ENCODE measurements around the gene GIMAP6.
"Not testable (repeated sequence)": the region's sequence is repeated elsewhere in the genome, so short reads cannot be mapped to it uniquely, and the experiment has no call there.

GIMAP6 gene

DNA sequence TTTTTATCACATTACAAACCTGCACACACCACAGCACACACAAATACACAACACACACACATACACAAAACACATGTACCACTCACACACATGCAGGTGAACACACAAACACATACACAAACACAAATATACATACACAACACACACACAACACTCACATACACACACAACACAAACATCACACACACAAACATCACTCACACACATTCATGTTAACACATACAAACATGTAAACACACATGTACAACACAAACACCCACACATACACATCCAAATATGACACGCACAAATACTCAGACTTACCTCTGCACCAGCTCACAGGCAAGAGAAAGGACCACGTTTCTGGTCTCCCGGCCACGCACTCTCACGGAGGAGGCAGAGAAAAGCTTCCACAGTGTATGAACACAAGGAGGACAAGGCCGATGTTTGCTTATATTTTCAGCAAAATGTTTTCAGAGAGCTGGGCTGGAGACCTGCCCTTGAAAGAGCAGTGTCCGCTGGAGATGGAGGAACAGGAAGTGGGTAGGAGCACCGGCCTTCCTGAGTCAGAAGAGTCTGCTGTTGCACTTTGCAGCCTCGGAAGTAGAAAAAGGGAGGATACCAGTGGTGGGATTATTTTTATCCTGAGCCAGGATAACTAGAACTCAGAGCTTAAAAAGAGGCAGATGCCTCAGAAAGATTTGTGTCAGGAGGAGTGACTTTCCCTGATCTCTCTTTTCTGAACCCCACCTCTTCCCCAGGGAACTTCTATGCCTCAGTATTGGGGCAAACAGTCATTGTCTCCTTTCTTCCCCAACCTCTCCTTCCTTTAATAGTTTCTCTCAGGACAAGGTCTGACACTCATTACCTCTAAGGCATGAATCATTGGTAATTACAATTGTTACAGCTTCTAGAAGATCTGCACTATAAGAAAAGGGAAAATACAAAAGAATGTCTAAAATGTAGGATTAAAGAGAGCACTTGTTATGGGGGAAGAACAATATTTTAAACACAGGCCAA, at the start of gene GIMAP6:
GIMAP6 (minus strand) TSS at position 520 of the 999 bp plus-strand sequence. CDS start 2,243 bp downstream, outside the sequence.
- DNase-seq (ENCODE audit: low spot score): no peak
- no peak for FAIRE-seq

DNA sequence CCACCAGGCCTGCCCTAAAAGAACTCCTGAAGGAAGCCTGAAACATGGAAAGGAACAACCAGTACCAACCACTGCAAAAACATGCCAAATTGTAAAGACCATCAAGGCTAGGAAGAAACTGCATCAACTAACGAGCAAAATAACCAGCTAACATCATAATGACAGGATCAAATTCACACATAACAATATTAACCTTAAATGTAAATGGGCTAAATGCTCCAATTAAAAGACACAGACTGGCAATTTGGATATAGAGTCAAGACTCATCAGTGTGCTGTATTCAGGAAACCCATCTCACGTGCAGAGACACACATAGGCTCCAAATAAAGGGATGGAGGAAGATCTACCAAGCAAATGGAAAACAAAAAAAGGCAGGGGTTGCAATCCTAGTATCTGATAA, 48.2 kb upstream of the GIMAP6 start:
- not testable (repeated sequence) for DNase-seq (ENCODE audit: low spot score); FAIRE-seq

DNA sequence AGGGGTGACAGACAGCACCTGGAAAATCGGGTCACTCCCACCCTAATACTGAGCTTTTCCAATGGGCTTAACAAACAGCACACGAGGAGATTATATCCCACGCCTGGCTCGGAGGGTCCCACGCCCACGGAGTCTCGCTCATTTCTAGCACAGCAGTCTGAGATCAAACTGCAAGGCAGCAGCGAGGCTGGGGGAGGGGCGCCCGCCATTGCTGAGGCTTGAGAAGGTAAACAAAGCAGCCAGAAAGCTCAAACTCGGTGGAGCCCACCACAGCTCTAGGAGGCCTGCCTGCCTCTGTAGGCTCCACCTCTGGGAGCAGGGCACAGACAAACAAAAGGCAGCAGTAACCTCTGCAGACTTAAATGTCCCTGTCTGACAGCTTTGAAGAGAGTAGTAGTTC, 46.4 kb upstream of the GIMAP6 start:
- not testable (repeated sequence) for FAIRE-seq; DNase-seq (ENCODE audit: low spot score)

DNA sequence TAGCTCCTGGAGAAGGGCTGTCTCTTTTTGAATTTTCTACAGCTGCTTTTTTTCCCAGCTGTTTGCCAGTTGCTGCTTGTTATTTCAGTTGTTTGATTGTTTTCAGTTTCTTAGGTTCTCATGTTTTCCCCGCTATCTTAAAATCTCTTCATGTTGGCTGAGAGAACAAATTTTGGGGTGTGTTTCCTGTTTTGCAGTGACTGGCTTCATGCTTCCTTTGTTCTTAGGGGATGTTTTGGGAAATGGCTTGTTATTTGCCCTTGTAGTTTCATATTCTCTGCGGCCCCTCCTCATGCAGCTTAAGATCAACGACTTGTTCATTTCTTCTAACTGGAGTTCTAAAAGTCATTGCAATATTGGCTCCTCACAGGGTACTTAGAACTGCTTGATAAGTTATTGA, 44.7 kb upstream of the GIMAP6 start:
- not testable (repeated sequence) for FAIRE-seq

DNA sequence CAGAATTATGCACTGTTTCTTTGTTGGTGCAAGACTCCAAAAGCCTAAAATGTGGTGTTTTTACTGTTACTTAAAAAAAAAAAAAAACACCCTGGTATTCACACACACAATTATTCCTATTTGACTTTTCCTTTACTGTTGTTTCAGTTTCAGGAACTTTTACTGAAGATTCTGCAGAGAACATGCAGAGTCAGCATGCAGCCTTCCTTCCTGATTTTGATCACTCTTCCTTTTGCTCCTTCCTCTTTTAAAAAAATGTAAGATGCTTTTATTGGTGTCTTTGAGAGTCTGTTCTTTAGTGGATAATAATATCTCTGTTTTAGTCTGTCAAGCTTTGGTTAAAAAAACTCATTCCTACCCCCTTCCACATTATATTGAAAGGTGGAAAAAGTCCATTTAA, 44.1 kb upstream of the GIMAP6 start:
- DNase-seq (ENCODE audit: low spot score); FAIRE-seq: not testable (repeated sequence)

More for the DNA sequence above, 44.7 kb upstream of the GIMAP6 start:
- DNase-seq (ENCODE audit: low spot score): not testable (repeated sequence)

DNA sequence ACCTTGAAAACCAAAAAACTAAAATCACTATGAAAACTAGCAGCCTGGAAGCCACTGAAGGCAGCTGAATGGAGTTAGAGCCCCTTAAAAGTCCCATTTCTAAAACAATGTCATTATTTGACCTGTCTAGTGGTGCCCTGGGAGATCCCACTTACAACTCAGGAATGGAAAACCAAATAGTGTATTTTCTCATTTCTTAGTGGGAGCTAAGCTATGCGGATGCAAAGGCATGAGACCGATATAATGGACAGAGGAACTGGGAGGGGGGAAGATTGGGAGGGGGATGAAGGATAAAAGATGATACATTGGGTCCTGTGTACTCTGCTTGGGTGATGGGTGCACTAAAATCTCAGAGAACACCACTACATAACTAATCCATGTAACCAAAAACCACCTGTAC, 43.5 kb upstream of the GIMAP6 start:
- DNase-seq (ENCODE audit: low spot score) (no peak), FAIRE-seq (no peak)

DNA sequence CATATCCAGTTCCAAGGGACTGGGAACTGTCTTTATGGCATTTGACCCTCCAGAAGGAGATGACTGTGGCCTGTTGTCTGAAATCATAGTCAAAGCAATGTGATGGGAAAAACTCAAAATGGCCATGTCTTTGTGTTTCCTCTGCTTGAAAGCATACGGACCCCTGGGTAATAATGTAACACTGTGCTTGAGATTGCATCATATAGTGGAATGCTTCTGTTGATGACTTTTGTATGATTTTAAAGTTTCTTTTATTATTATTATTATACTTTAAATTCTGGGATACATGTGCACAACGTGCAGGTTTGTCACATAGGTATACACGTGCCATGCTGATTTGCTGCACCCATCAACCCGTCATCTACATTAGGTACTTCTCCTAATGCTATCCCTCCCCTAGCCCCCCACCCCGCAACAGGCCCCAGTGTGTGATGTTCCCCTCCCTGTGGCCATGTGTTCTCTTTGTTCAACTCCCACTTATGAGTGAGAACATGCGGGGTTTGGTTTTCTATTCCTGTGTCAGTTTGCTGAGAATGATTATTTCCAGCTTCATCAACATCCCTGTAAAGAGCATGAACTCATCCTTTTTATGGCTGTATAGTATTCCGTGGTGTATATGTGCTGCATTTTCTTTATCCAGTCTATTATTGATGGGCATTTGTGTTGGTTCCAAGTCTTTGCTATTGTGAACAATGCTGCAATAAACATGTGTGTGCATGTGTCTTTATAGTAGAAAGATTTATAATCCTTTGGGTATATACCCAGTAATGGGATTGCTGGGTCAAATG, 39.8 kb upstream of the GIMAP6 start:
- FAIRE-seq; DNase-seq (ENCODE audit: low spot score): not testable (repeated sequence)

DNA sequence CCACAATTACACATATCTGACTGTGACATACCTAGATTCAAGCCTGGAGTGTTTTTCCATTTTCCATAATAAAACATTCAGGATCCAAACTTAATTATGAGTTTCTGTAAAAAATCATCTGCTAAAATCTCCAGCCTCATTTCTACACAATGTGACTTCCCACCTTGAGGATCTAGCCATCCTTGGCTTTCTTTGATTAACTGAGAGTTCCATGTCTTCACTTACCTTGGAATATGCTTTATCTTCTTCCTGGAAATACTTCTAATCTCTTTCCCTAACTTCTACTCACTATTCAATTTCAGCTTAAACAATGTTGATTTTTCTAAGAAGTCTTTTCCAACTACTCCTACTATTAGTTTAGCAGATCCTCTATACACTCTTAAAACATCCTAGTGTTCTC, 36.8 kb upstream of the GIMAP6 start:
- no peak for DNase-seq (ENCODE audit: low spot score)
- FAIRE-seq: no peak

DNA sequence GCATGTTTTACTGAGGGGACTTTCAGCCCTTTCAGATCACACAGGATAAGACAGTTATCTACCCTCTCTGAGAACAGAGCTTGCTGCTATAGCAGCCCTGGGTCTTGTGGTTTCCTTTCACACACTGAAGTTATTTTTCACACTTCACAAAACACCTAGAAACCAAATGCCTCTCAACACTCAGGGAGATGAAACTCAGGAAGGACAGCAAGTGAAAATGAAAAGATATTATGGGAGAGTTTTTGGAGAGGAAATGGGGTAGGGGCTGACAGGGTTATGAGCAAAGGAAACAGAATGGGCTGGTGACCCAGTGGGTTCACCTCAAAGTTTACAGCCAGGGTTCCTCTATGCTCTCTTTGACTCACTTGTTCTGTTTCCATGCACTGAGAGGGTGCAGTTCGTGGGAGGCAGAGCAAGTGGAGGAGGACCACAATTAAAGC, 36.3 kb upstream of the GIMAP6 start:
- FAIRE-seq (no peak), DNase-seq (ENCODE audit: low spot score) (no peak)

DNA sequence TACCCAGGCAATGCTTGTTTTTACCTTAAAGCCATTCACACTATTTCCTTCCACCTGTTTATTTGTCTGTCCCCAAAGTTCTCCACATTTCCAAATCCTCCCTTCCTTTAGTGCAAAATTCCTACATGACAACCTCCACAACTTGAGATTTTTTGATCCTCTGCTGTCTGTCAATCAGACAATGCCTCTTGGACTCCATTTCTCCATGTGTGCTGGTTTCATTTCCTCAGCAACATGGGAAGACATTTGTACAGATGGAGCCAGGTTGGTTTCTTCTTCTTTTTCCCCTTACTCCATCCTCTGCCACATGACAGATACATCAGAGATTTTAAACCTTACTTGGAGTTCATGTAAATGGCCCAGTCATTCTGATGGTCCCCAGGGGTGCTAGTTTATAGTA, 34.2 kb upstream of the GIMAP6 start:
- no peak for DNase-seq (ENCODE audit: low spot score)
- FAIRE-seq: no peak

DNA sequence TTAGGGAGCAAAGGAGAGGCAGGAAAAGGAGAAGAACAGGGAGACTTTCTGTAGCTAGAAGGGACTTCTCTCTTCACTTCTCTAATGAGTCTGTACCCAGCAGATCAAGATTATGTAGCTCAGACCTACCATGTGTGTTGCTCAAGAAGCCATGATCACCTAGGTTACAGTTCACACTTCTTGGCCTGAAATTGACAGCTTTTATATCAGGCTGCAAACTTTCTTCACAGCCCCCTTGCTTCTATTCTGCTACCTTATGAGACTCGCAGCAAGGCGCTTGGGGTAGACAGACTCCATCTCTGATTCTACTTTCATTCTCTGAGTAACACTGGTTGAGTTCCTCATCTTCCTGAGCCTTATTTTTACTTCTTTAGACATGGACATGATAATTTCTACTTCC, 33.7 kb upstream of the GIMAP6 start:
- FAIRE-seq (no peak), DNase-seq (ENCODE audit: low spot score) (no peak)

DNA sequence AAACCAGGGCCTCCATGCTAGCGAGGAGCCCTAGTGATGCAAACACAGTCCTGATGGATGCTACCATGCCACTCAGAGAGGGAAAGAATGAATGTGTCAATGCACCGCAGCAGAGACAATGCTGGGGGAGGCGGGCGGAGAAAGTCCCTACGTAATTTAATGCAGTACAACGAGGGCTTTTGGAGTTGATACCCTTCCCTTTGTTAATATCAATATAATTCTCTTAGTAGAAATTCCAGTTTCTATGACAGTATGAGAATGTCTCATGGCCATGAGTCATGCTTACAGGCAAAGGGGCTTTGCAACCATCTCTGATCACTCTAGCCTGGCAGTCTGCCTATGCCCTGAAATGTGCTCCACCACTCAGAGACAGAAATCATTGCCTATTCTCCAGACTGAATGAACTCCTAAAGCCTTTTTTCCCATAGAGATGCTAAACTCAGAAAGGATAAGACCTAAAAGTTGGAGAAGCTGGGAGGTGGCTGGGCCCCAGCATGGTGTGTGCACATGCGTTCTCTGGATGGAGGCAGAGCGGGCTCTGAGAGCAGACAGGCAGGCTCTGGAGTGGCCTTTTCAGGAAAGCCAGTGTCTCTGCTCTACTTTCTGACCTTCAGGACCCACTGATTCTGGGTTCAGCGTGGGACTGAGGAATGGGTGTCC, 33.0 kb upstream of the GIMAP6 start:
- no peak for DNase-seq (ENCODE audit: low spot score)
- no peak for FAIRE-seq

DNA sequence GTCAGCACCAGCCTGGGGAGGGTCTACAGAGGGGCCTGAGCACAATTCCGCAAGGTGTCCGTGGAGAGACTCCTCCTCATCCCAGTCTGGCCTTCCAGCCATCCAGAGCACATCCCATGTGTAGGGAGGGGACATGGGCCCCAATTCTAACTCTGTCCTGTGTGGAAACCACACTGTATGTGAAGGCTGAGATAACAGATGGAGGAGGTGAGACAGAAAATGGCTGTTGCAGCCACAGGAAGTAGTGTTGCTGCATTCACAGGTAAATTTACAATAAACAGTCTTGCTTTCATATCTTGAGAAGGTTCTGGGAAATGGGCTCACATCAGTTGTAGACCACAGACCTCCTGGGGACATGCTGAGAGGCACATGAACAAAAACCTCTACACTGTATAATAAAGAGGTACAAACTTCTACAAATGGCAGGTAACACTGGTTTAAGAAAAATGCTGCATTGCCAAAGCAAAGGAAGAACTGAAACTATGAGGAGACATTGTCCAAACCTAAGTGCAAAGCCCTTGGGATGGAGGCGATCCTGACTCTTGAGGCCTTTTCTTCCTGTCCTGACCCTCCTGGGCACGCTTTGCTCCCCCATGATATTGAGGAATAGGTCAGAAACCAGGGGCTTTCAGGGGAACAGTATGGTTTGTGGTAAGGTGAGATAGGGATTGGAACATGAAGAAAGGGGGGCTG, 31.8 kb upstream of the GIMAP6 start:
- DNase-seq (ENCODE audit: low spot score) (no peak), FAIRE-seq (no peak)

DNA sequence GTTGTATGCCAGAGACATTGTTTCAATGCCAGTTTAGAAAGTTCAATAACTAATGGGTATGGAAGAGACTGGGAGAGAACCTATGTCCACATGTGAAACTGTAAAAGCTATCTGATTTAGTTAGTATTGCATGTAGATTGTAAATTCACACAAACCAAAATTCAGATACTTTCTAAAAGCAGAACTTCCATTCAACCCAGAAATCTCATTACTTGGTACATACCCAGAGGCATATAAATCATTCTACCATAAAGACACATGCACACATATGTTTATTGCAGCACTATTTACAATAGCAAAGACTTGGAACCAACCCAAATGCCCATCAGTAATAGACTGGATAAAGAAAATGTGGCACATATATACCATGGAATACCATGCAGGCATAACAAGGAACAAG, 30.6 kb upstream of the GIMAP6 start:
- not testable (repeated sequence) for DNase-seq (ENCODE audit: low spot score); FAIRE-seq

DNA sequence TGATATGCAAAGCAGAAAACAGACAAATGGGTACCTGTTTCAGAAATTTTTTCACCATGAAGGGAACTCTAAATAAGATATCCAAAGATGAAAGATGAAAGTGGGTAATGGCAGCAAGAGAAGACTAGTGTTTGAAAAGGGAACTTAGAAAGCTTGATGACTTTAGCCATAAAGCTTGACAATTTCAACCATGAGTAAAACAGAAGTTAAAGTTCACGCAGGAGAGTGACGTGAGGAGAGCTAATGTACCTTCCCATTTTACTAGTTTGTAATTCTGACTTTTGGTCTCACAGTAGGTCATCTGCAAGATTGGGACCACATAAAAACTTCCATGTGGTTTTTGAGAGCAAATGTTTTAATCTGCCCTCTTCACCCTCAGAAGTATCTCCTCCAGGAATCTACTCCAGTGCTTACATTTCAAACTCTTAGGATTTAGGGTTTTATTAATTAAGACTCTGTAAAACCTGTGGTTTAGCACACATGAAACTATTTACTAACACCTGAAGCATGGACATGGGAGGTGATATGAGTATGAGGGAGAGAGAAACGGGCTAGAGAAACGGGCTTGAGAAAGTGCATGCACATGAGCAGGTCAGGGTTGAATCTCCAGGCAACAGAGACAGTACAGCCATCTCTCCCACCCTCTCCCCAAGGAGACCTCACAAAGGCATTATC, 28.9 kb upstream of the GIMAP6 start:
- DNase-seq (ENCODE audit: low spot score): no peak
- FAIRE-seq: no peak

DNA sequence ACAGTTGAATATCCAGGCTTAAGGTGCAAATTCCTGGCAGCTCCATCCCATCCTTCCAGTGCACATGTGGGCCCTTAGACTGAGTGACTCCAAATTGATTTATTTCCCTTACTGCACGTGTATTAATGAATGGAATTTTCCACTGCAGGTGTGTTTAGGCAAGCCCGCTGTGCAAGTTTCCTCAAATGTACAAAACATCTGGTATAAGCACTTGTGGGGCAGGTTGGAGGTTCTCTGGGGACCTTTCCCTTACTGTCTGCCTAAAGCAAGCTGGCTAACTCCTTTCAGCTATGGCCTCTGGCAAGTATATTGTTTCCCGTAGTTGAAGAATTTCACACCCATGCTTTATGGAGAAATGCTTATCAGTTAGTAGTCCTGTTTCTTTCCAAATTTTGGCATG, 25.3 kb upstream of the GIMAP6 start:
- DNase-seq (ENCODE audit: low spot score): no peak
- no peak for FAIRE-seq

DNA sequence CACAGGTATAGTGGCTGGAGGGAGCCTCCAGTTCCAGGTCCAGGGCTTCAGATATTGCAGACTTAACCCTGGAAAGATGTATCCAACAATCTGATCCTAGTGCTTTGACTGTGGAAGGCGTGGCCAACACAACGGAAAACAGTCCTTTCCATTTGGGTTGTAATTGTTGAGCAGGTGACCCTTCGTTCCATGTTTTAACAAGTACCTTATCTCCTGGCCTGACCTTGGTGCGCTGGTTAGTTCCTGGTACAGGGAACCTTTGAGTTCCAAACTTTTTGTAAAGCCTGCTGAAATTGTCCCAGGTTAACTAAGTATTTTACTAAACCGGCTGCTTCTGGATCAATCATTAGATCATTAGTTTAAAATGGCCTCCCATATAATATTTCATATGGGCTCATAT, 23.9 kb upstream of the GIMAP6 start:
- no peak for DNase-seq (ENCODE audit: low spot score)
- FAIRE-seq: no peak

DNA sequence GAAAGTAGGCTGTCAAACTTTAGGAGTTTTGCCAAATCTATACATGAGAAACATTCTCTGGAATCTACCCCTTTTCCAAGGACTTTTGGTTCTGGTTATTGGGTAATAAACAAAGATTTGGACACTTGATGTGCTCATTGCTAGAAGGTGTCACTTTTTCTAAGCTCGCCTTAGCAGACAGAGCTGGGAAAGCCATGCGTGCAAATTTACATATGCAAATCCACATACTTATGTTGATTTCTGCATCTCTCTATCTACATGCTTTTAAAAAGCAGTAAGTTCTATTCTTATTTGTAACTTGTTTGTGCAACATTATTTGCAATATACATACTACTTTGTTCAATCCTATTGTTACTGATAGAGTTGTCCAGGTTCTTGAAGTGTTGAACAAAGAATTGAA, 22.5 kb upstream of the GIMAP6 start:
- DNase-seq (ENCODE audit: low spot score): no peak
- FAIRE-seq: no peak

DNA sequence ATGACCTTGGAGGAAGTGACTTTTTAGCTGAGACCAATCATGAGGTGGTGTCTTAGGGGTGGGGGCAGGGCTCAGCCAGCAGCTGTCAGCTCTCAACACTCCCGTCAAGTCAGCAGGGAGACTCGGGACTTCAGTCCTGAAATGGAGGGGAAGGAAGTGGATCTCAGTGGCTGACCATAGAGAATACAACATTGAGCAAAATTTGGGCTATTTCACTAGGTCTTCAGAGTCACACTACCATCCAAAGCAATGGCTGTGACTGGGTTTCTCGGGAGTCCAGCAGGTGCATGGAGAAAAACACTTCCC, 16.8 kb upstream of the GIMAP6 start:
- FAIRE-seq (no peak), DNase-seq (ENCODE audit: low spot score) (no peak)

DNA sequence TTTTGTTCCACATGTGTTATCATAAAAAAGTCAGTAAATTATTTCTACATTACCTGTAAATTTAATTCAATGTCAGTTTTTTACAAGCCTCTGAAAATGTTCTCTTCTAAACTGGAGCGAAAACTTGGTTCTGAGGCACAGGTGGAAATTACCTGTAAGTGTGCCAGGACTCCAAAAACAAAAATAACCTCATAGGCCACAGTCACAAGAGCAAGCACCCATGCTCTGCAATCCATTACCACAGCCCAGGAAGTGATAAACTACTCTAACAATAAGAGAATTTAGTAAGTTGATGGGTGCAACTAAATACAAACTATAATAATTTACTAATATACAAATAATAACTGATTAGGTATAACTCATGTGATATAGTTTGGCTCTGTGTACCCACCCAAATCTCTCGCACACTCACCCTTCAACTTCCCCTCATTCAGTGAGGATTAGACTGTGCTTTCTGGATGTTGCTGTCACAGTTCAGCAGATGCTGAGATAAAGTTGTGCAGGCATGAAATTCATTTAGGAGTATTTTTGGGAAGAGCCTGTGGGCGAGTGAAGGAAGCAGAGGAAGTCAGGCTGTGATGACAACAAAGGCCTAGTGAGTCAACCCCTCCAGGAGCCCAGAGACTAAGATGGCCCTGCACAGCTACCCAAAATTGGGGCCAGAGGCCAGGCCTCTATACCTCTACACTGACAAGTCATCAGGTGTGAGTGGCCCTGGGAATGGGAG, 16.3 kb upstream of the GIMAP6 start:
- no peak for FAIRE-seq
- DNase-seq (ENCODE audit: low spot score): no peak
